Trophoblast cell (in vitro differentiated cells and primary cell): ENCODE data around the gene TAOK1.

ENCODE experiments used
- DNase-seq, 2 donors: peaks; one replicate each; pipeline ENCODE4 v3.0.0-alpha.2; 2016
- H2AFZ ChIP-seq: 2 replicates; pipeline ENCODE4 v1.6.1; 2013; ENCODE audit warnings: low read length, moderate library complexity, mild to moderate bottlenecking; ENCODE audit not compliant: insufficient read depth, poor library complexity
- H2AK5ac ChIP-seq: 2 replicates; pipeline ENCODE4 v1.6.1; 2013; ENCODE audit warnings: mild to moderate bottlenecking, low read length
- H2BK120ac ChIP-seq: 2 replicates; pipeline ENCODE4 v1.6.1; 2013; ENCODE audit warnings: low read length, mild to moderate bottlenecking, moderate library complexity; ENCODE audit not compliant: insufficient read depth, poor library complexity
- H2BK12ac ChIP-seq: 2 replicates; pipeline ENCODE4 v1.6.1; 2013; ENCODE audit warnings: mild to moderate bottlenecking, low read length, moderate library complexity
- H2BK5ac ChIP-seq: 2 replicates; pipeline ENCODE4 v1.6.1; 2013; ENCODE audit warnings: low read length, low read depth, moderate library complexity, mild to moderate bottlenecking; ENCODE audit not compliant: poor library complexity
- H3K14ac ChIP-seq: 2 replicates; pipeline ENCODE4 v1.6.1; 2013; ENCODE audit warnings: mild to moderate bottlenecking, low read length
- H3K18ac ChIP-seq: 2 replicates; pipeline ENCODE4 v1.6.1; 2013; ENCODE audit warnings: mild to moderate bottlenecking, low read length
- H3K23ac ChIP-seq: 2 replicates; pipeline ENCODE4 v1.6.1; 2013; ENCODE audit warnings: low read length
- H3K27ac ChIP-seq: 2 replicates; pipeline ENCODE4 v1.5.1; 2013; ENCODE audit warnings: low read depth, mild to moderate bottlenecking, inconsistent platforms, low read length, moderate library complexity
- H3K27me3 ChIP-seq: 2 replicates; pipeline ENCODE4 v1.6.1; 2013; ENCODE audit warnings: inconsistent platforms, mild to moderate bottlenecking, low read length, moderate library complexity; ENCODE audit not compliant: insufficient read depth
- H3K36me3 ChIP-seq, 2 experiments: 1 replicate in 1 of 2; 2 replicates in 1 of 2; pipeline ENCODE4 v1.6.1; 2013; ENCODE audit warnings: low read length in 2 of 2, mild to moderate bottlenecking in 2 of 2, moderate library complexity in 1 of 2; ENCODE audit not compliant: insufficient read depth in 2 of 2, control insufficient read depth in 1 of 2
- H3K4ac ChIP-seq: 2 replicates; pipeline ENCODE4 v1.6.1; 2013; ENCODE audit warnings: low read depth, mild to moderate bottlenecking, low read length, moderate library complexity
- H3K4me1 ChIP-seq, 2 experiments: 1 replicate in 1 of 2; 2 replicates in 1 of 2; pipeline ENCODE4 v1.6.1; 2013; ENCODE audit warnings: low read length in 2 of 2, mild to moderate bottlenecking in 2 of 2, moderate library complexity in 1 of 2; ENCODE audit not compliant: insufficient read depth in 2 of 2, control insufficient read depth in 1 of 2
- H3K4me2 ChIP-seq: 2 replicates; pipeline ENCODE4 v1.6.1; 2013; ENCODE audit warnings: inconsistent platforms, mild to moderate bottlenecking, low read length, moderate library complexity
- H3K4me3 ChIP-seq: 2 replicates; pipeline ENCODE4 v1.5.1; 2013; ENCODE audit warnings: mild to moderate bottlenecking, low read depth, low read length, inconsistent platforms
- H3K79me1 ChIP-seq: one replicate; pipeline ENCODE4 v1.6.1; 2013; ENCODE audit warnings: low read length
- H3K79me2 ChIP-seq: 2 replicates; pipeline ENCODE4 v1.6.1; 2013; ENCODE audit warnings: low read length, mild to moderate bottlenecking; ENCODE audit not compliant: control insufficient read depth, insufficient read depth, poor library complexity
- H3K9ac ChIP-seq: 2 replicates; pipeline ENCODE4 v1.6.1; 2013; ENCODE audit warnings: mild to moderate bottlenecking, low read length
- H3K9me3 ChIP-seq: 2 replicates; pipeline ENCODE4 v1.6.1; 2013; ENCODE audit warnings: low read depth, mild to moderate bottlenecking, control low read depth, inconsistent platforms, low read length; ENCODE audit not compliant: insufficient read depth
- H4K12ac ChIP-seq: 2 replicates; pipeline ENCODE4 v1.6.1; 2013; ENCODE audit warnings: low read depth, mild to moderate bottlenecking, low read length, moderate library complexity
- H4K8ac ChIP-seq: 2 replicates; pipeline ENCODE4 v1.6.1; 2013; ENCODE audit warnings: low read depth, mild to moderate bottlenecking, low read length, moderate library complexity
- H4K91ac ChIP-seq: one replicate; pipeline ENCODE4 v1.6.1; 2013; ENCODE audit warnings: low read depth, mild to moderate bottlenecking, low read length, moderate library complexity
- WGBS: extraction: QIAGEN DNeasy Blood & Tissue Kit; methylation state at CpG from one replicate; pipeline ENCODE4 v1.1.7; 2013; ENCODE audit warnings: missing lambda C conversion rate; ENCODE audit not compliant: insufficient read length, insufficient coverage; ENCODE audit errors: extremely low coverage; 5-methylcytosine and 5-hydroxymethylcytosine counted together

The TAOK1 gene

GRCh38 chr17:29358416-29358815, 31.7 kb upstream of the TAOK1 start:
- Histone ChIP-seq H3K14ac (no peak overlapping the region), H3K9ac (no peak overlapping the region), H3K4ac (no peak overlapping the region), H3K27me3 (no peaks in the 10 kb centered on the region), H2BK12ac (no peak overlapping the region), H4K12ac (no peak overlapping the region), H4K8ac (no peak overlapping the region), H3K27ac (no peak overlapping the region), H3K4me2 (no peak overlapping the region), H3K18ac (no peak overlapping the region), H4K91ac (no peak overlapping the region), H3K36me3 (no peaks in the 10 kb centered on the region), H3K9me3 (no peaks in the 10 kb centered on the region), H3K4me1 (no peaks in the 10 kb centered on the region), H3K4me3 (no peak overlapping the region), H3K79me2 (no peaks in the 10 kb centered on the region), H2BK120ac (no peak overlapping the region), H2AK5ac (no peak overlapping the region), H2BK5ac (no peak overlapping the region), H2AFZ (no peak overlapping the region), H3K79me1 (no peaks in the 10 kb centered on the region), H3K23ac (no peak overlapping the region)
- DNase-seq, result no peak
- WGBS, result no CpG with 5 or more reads among the region's 1 CpG

GRCh38 chr17:29359777-29360176, 30.4 kb upstream of the TAOK1 start:
- Histone ChIP-seq H3K4ac (no peak overlapping the region), H3K4me3 (no peak overlapping the region), H3K27ac (no peak overlapping the region), H2BK5ac (no peak overlapping the region), H3K23ac (no peak overlapping the region), H3K18ac (no peak overlapping the region), H3K79me2 (no peaks in the 10 kb centered on the region), H4K12ac (no peak overlapping the region), H2AK5ac (no peak overlapping the region), H3K79me1 (no peaks in the 10 kb centered on the region), H4K8ac (no peak overlapping the region), H3K4me1 (no peaks in the 10 kb centered on the region), H3K9ac (no peak overlapping the region), H3K14ac (no peak overlapping the region), H3K36me3 (no peaks in the 10 kb centered on the region), H3K9me3 (no peaks in the 10 kb centered on the region), H2BK120ac (no peak overlapping the region), H2BK12ac (no peak overlapping the region), H3K27me3 (no peaks in the 10 kb centered on the region), H4K91ac (no peak overlapping the region), H3K4me2 (no peak overlapping the region), H2AFZ (no peak overlapping the region)
- WGBS, result no CpG with 5 or more reads among the region's 3 CpGs
- DNase-seq, result no peak

- Histone ChIP-seq H3K79me2 (no peaks in the 10 kb centered on the region), H3K9ac (no peak overlapping the region), H3K27ac (no peak overlapping the region), H3K4me3 (no peak overlapping the region), H3K4me1 (no peaks in the 10 kb centered on the region), H3K27me3 (no peaks in the 10 kb centered on the region), H3K18ac (no peak overlapping the region), H3K14ac (no peak overlapping the region), H3K23ac (no peak overlapping the region), H3K36me3 (no peaks in the 10 kb centered on the region), H3K79me1 (no peaks in the 10 kb centered on the region), H2BK5ac (no peak overlapping the region), H4K8ac (no peak overlapping the region), H4K12ac (no peak overlapping the region), H2AFZ (no peak overlapping the region), H2BK120ac (no peak overlapping the region), H3K9me3 (no peaks in the 10 kb centered on the region), H2BK12ac (no peak overlapping the region), H2AK5ac (no peak overlapping the region), H4K91ac (no peak overlapping the region), H3K4me2 (no peak overlapping the region), H3K4ac (no peak overlapping the region)
- WGBS, result no CpG with 5 or more reads among the region's 2 CpGs
- DNase-seq, result no peak
These were observed 26.4 kb upstream of the TAOK1 start for GRCh38 chr17:29363716-29364115.

- peak; percentile 72 to 85 for DNase-seq
- Histone ChIP-seq H3K4me1 (no peaks in the 10 kb centered on the region), H3K27ac (no peak overlapping the region), H3K4ac (no peak overlapping the region), H2AFZ (no peak overlapping the region), H2BK5ac (no peak overlapping the region), H2AK5ac (no peak overlapping the region), H3K27me3 (no peaks in the 10 kb centered on the region), H4K12ac (no peak overlapping the region), H2BK12ac (no peak overlapping the region), H3K4me3 (no peak overlapping the region), H2BK120ac (no peak overlapping the region), H3K79me2 (no peaks in the 10 kb centered on the region), H4K8ac (no peak overlapping the region), H4K91ac (no peak overlapping the region), H3K36me3 (no peaks in the 10 kb centered on the region), H3K18ac (no peak overlapping the region), H3K4me2 (no peak overlapping the region), H3K79me1 (no peaks in the 10 kb centered on the region), H3K9ac (no peak overlapping the region), H3K14ac (no peak overlapping the region), H3K23ac (no peak overlapping the region), H3K9me3 (no peaks in the 10 kb centered on the region)
- WGBS, result no CpG with 5 or more reads among the region's 4 CpGs
These were observed 25.5 kb upstream of the TAOK1 start for GRCh38 chr17:29364691-29365090.
